Keratinocyte (primary cell): ENCODE measurements around the gene ANG. TPM values are rescaled to one million over a fixed set of nuclear protein-coding genes. Genes with fewer than 3 reads are reported as not detected.

Experiments
- DNase-seq: peaks from one replicate; pipeline ENCODE4 v3.0.0-alpha.2; 2011; ENCODE audit warnings: low read depth, missing footprints, low spot score
- FAIRE-seq: peaks from 2 replicates; lab custom pipeline; 2011; peaks lifted over from hg19 to GRCh38; lab: Jason Lieb, UNC
- H2AFZ ChIP-seq: 2 replicates; pipeline ENCODE4 v1.6.0; 2012; ENCODE audit warnings: low read length, control low read depth, inconsistent platforms; ENCODE audit not compliant: control insufficient read depth
- H3K27ac ChIP-seq: 2 replicates; pipeline ENCODE4 v1.5.1; 2011; ENCODE audit warnings: low read length; ENCODE audit not compliant: control insufficient read depth, insufficient read depth
- H3K27me3 ChIP-seq: 3 replicates; pipeline ENCODE4 v1.6.0; 2011; ENCODE audit warnings: low read length; ENCODE audit not compliant: control insufficient read depth, insufficient read depth; ENCODE audit errors: extremely low read depth
- H3K36me3 ChIP-seq, 2 experiments: 2 replicates in 1 of 2; 3 replicates in 1 of 2; pipeline ENCODE4 v1.5.1; 2011; ENCODE audit warnings: low read length in 2 of 2, mild to moderate bottlenecking in 1 of 2; ENCODE audit not compliant: control insufficient read depth in 2 of 2, insufficient read depth in 2 of 2; ENCODE audit errors: extremely low read depth in 1 of 2
- H3K4me1 ChIP-seq: 3 replicates; pipeline ENCODE4 v1.5.1; 2011; ENCODE audit warnings: low read length; ENCODE audit not compliant: control insufficient read depth, insufficient read depth; ENCODE audit errors: extremely low read depth
- H3K4me2 ChIP-seq: 3 replicates; pipeline ENCODE4 v1.6.0; 2011; ENCODE audit warnings: low read depth, low read length; ENCODE audit not compliant: control insufficient read depth, insufficient read depth; ENCODE audit errors: extremely low read depth
- H3K4me3 ChIP-seq, 3 experiments: fragments of 200-600 bp in 1 of 3; sonication (generic) in 1 of 3; 2 replicates in 2 of 3; 3 replicates in 1 of 3; pipeline ENCODE4 v1.5.1; 2011 to 2016; ENCODE audit warnings: low read length in 3 of 3, mild to moderate bottlenecking in 3 of 3, control low read depth in 2 of 3, inconsistent platforms in 1 of 3, low read depth in 1 of 3, mixed read lengths in 1 of 3, mixed run types in 1 of 3, moderate library complexity in 1 of 3; ENCODE audit not compliant: control insufficient read depth in 2 of 3, insufficient read depth in 2 of 3; ENCODE audit errors: extremely low read depth in 1 of 3
- H3K79me2 ChIP-seq: 2 replicates; pipeline ENCODE4 v1.6.0; 2012; ENCODE audit warnings: low read length; ENCODE audit not compliant: control insufficient read depth, insufficient read depth
- H3K9ac ChIP-seq: 3 replicates; pipeline ENCODE4 v1.6.0; 2011; ENCODE audit warnings: low read length; ENCODE audit not compliant: control insufficient read depth, insufficient read depth; ENCODE audit errors: extremely low read depth
- H3K9me1 ChIP-seq: 3 replicates; pipeline ENCODE4 v1.6.0; 2011; ENCODE audit warnings: low read length; ENCODE audit not compliant: control insufficient read depth, insufficient read depth; ENCODE audit errors: extremely low read depth
- H3K9me3 ChIP-seq: 2 replicates; pipeline ENCODE4 v1.5.1; 2012; ENCODE audit warnings: low read depth, low read length; ENCODE audit not compliant: control insufficient read depth
- H4K20me1 ChIP-seq: 3 replicates; pipeline ENCODE4 v1.6.0; 2011; ENCODE audit warnings: low read length; ENCODE audit not compliant: control insufficient read depth, insufficient read depth; ENCODE audit errors: extremely low read depth
- EZH2 ChIP-seq: IDR thresholded peaks from one replicate; pipeline ENCODE4 v1.6.1; 2012; ENCODE audit warnings: inconsistent platforms, mild to moderate bottlenecking, low read length, moderate library complexity
- dilution Hi-C: fragments of 300-500 bp; cut with MboI; formaldehyde crosslinking; loops from one replicate; pipeline ENCODE4 v1.7.0; 2020; ENCODE audit warnings: low sequenced_read_pairs; ENCODE audit not compliant: extremely low pct_ligation_motif_present
- polyA plus RNA-seq, 5 experiments: library from polyadenylated mRNA; depleted of rRNA in 3 of 5; stranded (reverse) in 3 of 5; stranded (forward) in 1 of 5; unstranded in 1 of 5; fragments of >200 nt; gene quantifications; 1 replicate in 1 of 5; 2 replicates in 3 of 5; 3 replicates in 1 of 5; pipeline versions ENCODE4 v1.2.1 to v1.2.3, GENCODE V29; 2011 to 2012; ENCODE audit warnings: missing spikeins in 2 of 5, low read depth in 1 of 5, low replicate concordance in 1 of 5
- TF ChIP-seq, protein P1 (sequence below), 3 experiments: IDR thresholded peaks in 1 of 3; conservative IDR thresholded peaks in 1 of 3; optimal IDR thresholded peaks in 1 of 3; 2 replicates in 2 of 3; 3 replicates in 1 of 3; pipeline versions ENCODE3 to v1.5.1; 2011; ENCODE audit warnings: low read length in 3 of 3, mild to moderate bottlenecking in 3 of 3, moderate library complexity in 2 of 3, control low read depth in 1 of 3, inconsistent platforms in 1 of 3; ENCODE audit not compliant: insufficient read depth in 2 of 3; ENCODE audit errors: extremely low read depth in 1 of 3

Gene ANG
- polyA plus RNA-seq, 1 donor (not counting 4 experiments of a cell fraction or from before 2014, with no cell fraction given): 4.0 TPM

DNA sequence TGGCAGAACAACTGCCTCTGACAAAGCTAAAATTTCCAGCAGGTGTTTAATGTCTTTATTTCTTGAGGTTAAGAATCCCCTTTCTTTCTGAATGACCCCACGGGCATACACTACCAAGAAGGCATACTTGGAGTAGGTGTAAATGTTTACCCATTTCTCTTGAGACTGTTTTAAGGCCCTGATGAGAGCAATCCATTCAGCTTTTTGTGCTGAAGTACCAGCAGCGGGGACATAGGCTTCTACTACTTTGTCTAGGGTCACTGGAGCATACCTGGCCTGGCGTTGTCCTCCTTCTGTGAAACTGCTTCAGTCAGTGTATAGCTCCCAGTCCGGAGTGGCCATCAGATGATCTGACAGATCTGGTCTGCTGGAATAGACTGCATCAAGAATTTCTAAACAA, 22.7 kb downstream of the ANG start:
- H3K9ac ChIP-seq: no peak overlapping the region
- no peak for FAIRE-seq

DNA sequence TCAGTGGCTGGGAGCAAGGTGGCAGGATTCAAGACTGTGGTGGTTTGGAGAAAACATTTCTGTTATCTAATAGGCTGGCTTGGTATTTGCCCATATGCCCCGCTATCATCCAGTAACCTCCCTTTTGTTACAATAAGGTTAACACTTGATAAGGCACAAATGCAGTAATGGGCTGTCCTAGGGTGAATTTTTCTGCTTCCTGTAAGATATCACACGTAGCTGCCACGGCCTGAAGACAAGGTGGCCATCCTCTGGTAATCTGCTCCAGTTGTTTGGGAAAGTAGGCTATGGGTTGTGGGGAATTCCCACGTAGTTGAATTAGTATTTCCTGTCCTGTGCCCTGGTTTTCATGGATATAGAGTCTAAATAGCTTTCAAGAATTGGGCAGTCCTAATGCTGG, 23.1 kb downstream of the ANG start:
- no peaks in the 10 kb centered on the region for H3K4me1 ChIP-seq
- no peak for FAIRE-seq

More for the DNA sequence above, 22.7 kb downstream of the ANG start:
- H3K27me3 ChIP-seq: no peaks in the 10 kb centered on the region
- no peak overlapping the region for H3K4me2 ChIP-seq
- no peak overlapping the region for H2AFZ ChIP-seq
- H3K36me3 ChIP-seq: no peaks in the 10 kb centered on the region
- H3K4me1 ChIP-seq: no peaks in the 10 kb centered on the region
- no peak for DNase-seq
- H3K27ac ChIP-seq: no peak overlapping the region
- TF ChIP-seq EZH2: no peak
- TF ChIP-seq, protein P1, sequence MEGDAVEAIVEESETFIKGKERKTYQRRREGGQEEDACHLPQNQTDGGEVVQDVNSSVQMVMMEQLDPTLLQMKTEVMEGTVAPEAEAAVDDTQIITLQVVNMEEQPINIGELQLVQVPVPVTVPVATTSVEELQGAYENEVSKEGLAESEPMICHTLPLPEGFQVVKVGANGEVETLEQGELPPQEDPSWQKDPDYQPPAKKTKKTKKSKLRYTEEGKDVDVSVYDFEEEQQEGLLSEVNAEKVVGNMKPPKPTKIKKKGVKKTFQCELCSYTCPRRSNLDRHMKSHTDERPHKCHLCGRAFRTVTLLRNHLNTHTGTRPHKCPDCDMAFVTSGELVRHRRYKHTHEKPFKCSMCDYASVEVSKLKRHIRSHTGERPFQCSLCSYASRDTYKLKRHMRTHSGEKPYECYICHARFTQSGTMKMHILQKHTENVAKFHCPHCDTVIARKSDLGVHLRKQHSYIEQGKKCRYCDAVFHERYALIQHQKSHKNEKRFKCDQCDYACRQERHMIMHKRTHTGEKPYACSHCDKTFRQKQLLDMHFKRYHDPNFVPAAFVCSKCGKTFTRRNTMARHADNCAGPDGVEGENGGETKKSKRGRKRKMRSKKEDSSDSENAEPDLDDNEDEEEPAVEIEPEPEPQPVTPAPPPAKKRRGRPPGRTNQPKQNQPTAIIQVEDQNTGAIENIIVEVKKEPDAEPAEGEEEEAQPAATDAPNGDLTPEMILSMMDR (optimal IDR thresholded peaks at IDR 0.05 in 1 of 3, IDR thresholded peaks at IDR 0.05 in 1 of 3, conservative IDR thresholded peaks at IDR 0.05 in 1 of 3; ENCODE audit: extremely low read depth in 1 of 3, insufficient read depth in 2 of 3, low read length in 3 of 3): no peak
- H3K79me2 ChIP-seq: no peaks in the 10 kb centered on the region
- no peaks in the 10 kb centered on the region for H4K20me1 ChIP-seq
- no peak overlapping the region for H3K4me3 ChIP-seq
- no peaks in the 10 kb centered on the region for H3K9me3 ChIP-seq
- no peaks in the 10 kb centered on the region for H3K9me1 ChIP-seq
- dilution Hi-C loops: no loop called here

More for the DNA sequence above, 23.1 kb downstream of the ANG start:
- TF ChIP-seq EZH2: no peak
- TF ChIP-seq, protein P1 (optimal IDR thresholded peaks at IDR 0.05 in 1 of 3, IDR thresholded peaks at IDR 0.05 in 1 of 3, conservative IDR thresholded peaks at IDR 0.05 in 1 of 3; ENCODE audit: extremely low read depth in 1 of 3, insufficient read depth in 2 of 3, low read length in 3 of 3): no peak
- no peaks in the 10 kb centered on the region for H3K79me2 ChIP-seq
- no peaks in the 10 kb centered on the region for H3K9me3 ChIP-seq
- H2AFZ ChIP-seq: no peak overlapping the region
- no peak overlapping the region for H3K4me2 ChIP-seq
- H3K27me3 ChIP-seq: no peaks in the 10 kb centered on the region
- no peaks in the 10 kb centered on the region for H4K20me1 ChIP-seq
- H3K27ac ChIP-seq: no peak overlapping the region
- dilution Hi-C loops: no loop called here
- H3K9ac ChIP-seq: no peak overlapping the region
- DNase-seq: no peak
- no peaks in the 10 kb centered on the region for H3K36me3 ChIP-seq
- no peaks in the 10 kb centered on the region for H3K9me1 ChIP-seq
- H3K4me3 ChIP-seq: no peak overlapping the region
